Stimulated activated CD4-positive, alpha-beta T cell treated with anti-CD3 and anti-CD28 coated beads, Interleukin-15, amount 100 ng/mL, for 48 hours (primary cell): ENCODE measurements around the gene ARMH3.
"Not testable (repeated sequence)": the region's sequence is repeated elsewhere in the genome, so short reads cannot be mapped to it uniquely, and the experiment has no call there.

Experiments used
- DNase-seq, 2 donors: peaks; one replicate each; pipeline ENCODE4 v3.0.0-alpha.2; 2020; ENCODE audit warnings: low read depth in 2 of 2

ARMH3 gene

GRCh38 chr10:101980677-101981076, 75.3 kb downstream of the ARMH3 start:
- DNase-seq: not testable (repeated sequence)

- no peak for DNase-seq
Measured at GRCh38 chr10:101974091-101974971, 81.6 kb downstream of the ARMH3 start.

- DNase-seq: no peak
Measured at GRCh38 chr10:101972761-101973160, 83.2 kb downstream of the ARMH3 start.

- no peak for DNase-seq
Measured at GRCh38 chr10:101969412-101969922, 86.5 kb downstream of the ARMH3 start.

- DNase-seq: no peak
Measured at GRCh38 chr10:101968940-101969321, 87.0 kb downstream of the ARMH3 start.

- no peak for DNase-seq
Measured at GRCh38 chr10:101968286-101968939, 87.6 kb downstream of the ARMH3 start.

- DNase-seq: no peak
Measured at GRCh38 chr10:101967713-101968112, 88.3 kb downstream of the ARMH3 start.

GRCh38 chr10:101967119-101967518, 88.9 kb downstream of the ARMH3 start:
- DNase-seq: no peak

- DNase-seq: no peak
Measured at GRCh38 chr10:101965075-101965765, 90.8 kb downstream of the ARMH3 start.

- no peak for DNase-seq
Measured at GRCh38 chr10:101961591-101962498, 94.1 kb downstream of the ARMH3 start.

GRCh38 chr10:101960879-101961395, 95.0 kb downstream of the ARMH3 start:
- DNase-seq: no peak

GRCh38 chr10:101959346-101959916, 96.5 kb downstream of the ARMH3 start:
- no peak for DNase-seq

GRCh38 chr10:101958691-101959090, 97.3 kb downstream of the ARMH3 start:
- DNase-seq: no peak

- no peak for DNase-seq
Measured at GRCh38 chr10:101956898-101957297, 99.1 kb downstream of the ARMH3 start.

GRCh38 chr10:101956117-101956516, 99.9 kb downstream of the ARMH3 start:
- no peak for DNase-seq

GRCh38 chr10:101952191-101952590, 103.8 kb downstream of the ARMH3 start:
- DNase-seq: no peak

GRCh38 chr10:101950213-101950612, 105.8 kb downstream of the ARMH3 start:
- DNase-seq: no peak

- DNase-seq: no peak
Measured at GRCh38 chr10:101941871-101942270, 114.1 kb downstream of the ARMH3 start.

- no peak for DNase-seq
Measured at GRCh38 chr10:101940916-101941315, 115.1 kb downstream of the ARMH3 start.

GRCh38 chr10:101939729-101940128, 116.2 kb downstream of the ARMH3 start:
- no peak for DNase-seq
